Muscle of leg (tissue), 11 donors: ENCODE results near the gene SCN4A. TPM values are rescaled to one million over a fixed set of nuclear protein-coding genes. Genes with fewer than 3 reads are reported as not detected.

ENCODE experiments used
- DNase-seq: peaks from one replicate; pipeline ENCODE4 v3.0.0; 2013
- H3K27ac ChIP-seq: one replicate; pipeline ENCODE4 v1.5.1; 2013; ENCODE audit warnings: mild to moderate bottlenecking, low read length, control low read depth
- H3K27me3 ChIP-seq: one replicate; pipeline ENCODE4 v1.6.1; 2013; ENCODE audit warnings: low read length; ENCODE audit not compliant: control insufficient read depth, insufficient read depth
- H3K36me3 ChIP-seq: one replicate; pipeline ENCODE4 v1.6.1; 2013; ENCODE audit warnings: low read length; ENCODE audit not compliant: control insufficient read depth, insufficient read depth
- H3K4me1 ChIP-seq: one replicate; pipeline ENCODE4 v1.6.1; 2013; ENCODE audit warnings: low read length; ENCODE audit not compliant: control insufficient read depth, insufficient read depth
- H3K4me3 ChIP-seq: one replicate; pipeline ENCODE4 v1.5.1; 2013; ENCODE audit warnings: low read length, control low read depth
- H3K9me3 ChIP-seq: replicated peaks from 2 replicates; pipeline ENCODE4 v1.6.1; 2013; ENCODE audit warnings: low read depth, low read length; ENCODE audit not compliant: control insufficient read depth
- WGBS: methylation state at CpG from one replicate; pipeline ENCODE4 v1.1.5; 2013; ENCODE audit warnings: missing lambda C conversion rate; ENCODE audit not compliant: insufficient coverage; 5-methylcytosine and 5-hydroxymethylcytosine counted together
- polyA plus RNA-seq, 8 donors: library from polyadenylated mRNA; unstranded; fragments of 120-200 nt; gene quantifications; one replicate each; pipeline versions ENCODE4 v1.2.1 to v1.2.3, GENCODE V29; 2013; ENCODE audit warnings: inconsistent platforms in 1 of 8, low replicate concordance in 1 of 8; ENCODE audit not compliant: insufficient read length in 8 of 8, insufficient read depth in 1 of 8
- total RNA-seq: library from RNA; stranded (reverse); fragments of 120-200 nt; gene quantifications from one replicate; pipeline ENCODE4 v1.2.4, GENCODE V29; 2013

SCN4A gene
- total and polyA plus RNA-seq, 9 donors, result 16.3 to 46.8 (median 36.7) TPM

DNA sequence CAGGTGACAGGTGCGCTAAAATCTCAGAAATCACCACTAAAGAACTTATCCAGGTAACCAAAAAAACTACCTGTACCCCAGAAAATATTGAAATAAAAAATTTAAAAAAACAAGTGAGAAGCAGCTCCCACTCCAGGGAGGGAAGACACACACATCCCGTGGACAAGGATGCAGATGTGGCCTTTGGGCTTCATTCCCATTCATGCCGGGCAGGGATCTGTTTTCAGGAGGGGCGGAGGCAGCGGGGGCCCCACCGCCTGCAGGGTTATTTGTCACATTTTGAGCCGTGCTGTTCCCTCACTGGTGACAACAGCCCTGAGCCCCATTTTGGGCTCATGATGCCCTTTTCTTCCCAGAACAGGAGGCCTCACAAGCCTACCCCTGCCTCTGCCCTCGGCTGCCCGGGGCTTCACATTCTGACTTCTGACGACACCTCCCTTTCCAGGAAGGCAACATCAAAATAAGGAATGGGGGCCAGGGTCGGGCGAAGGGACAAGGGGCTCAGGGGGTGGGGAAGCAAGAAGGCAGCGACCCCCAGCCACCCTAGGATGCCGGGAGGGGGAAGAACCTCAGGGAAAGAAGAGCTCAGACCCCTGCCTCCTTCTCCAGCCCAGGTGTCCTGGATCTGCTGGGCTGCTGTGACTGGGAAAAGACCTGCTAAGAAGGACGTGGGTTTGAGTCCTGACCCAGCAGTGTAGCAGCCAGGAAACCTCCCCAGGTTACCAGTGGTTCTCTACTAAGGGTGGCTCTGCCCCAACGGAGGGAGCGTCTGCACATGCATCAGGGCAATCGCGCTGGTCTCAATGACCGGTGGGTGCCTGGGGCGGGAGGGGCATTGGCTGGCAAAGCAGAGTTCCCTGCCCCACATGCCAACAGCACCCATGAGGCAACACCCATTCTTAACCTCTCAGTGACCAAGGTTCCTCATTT, 38.3 kb downstream of the SCN4A start:
- Histone ChIP-seq H3K27me3 (no peaks in the 10 kb centered on the region), H3K27ac (no peak overlapping the region), H3K4me3 (no peak overlapping the region), H3K9me3 (no peaks in the 10 kb centered on the region), H3K4me1 (peaks cover 40% of the 10 kb centered on the region), H3K36me3 (no peaks in the 10 kb centered on the region)
- WGBS, result 40% methylated on average over 11 of the region's 21 CpGs
- peak; percentile 66 for DNase-seq

DNA sequence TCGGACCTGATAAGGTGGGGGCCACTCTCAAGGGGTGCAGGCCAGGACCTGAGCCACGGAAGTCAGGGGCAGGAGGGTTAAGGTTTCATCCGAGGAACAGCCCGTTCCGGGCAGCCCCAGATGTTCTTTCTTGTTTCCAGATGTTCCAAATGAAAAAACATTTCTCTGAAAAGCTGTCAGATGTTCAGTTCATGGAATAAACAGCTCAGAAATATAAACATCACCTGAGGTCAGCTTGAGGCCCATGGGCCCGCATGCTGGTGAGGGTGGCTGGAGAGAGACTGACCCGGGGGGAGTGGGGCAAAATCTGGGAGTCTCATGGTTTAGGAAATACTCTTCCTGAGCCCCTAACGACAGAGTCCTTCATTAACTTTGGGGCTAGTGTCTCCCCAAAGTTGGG, 39.1 kb downstream of the SCN4A start:
- Histone ChIP-seq H3K4me1 (peaks cover 42% of the 10 kb centered on the region), H3K27ac (no peak overlapping the region), H3K9me3 (no peaks in the 10 kb centered on the region), H3K27me3 (no peaks in the 10 kb centered on the region), H3K4me3 (no peak overlapping the region), H3K36me3 (no peaks in the 10 kb centered on the region)
- 40% methylated on average over 7 of the region's 8 CpGs for WGBS
- peak; percentile 30 for DNase-seq

- WGBS, result 77% methylated on average over 4 of the region's 4 CpGs
- H3K27ac ChIP-seq, result no peak overlapping the region
- DNase-seq, result no peak
- no peaks in the 10 kb centered on the region for H3K36me3 ChIP-seq
- no peaks in the 10 kb centered on the region for H3K27me3 ChIP-seq
- no peaks in the 10 kb centered on the region for H3K9me3 ChIP-seq
- H3K4me3 ChIP-seq, result no peak overlapping the region
- peaks cover 38% of the 10 kb centered on the region for H3K4me1 ChIP-seq
Measured at GRCh38 chr17:63932721-63933120, 40.0 kb downstream of the SCN4A start.

DNA sequence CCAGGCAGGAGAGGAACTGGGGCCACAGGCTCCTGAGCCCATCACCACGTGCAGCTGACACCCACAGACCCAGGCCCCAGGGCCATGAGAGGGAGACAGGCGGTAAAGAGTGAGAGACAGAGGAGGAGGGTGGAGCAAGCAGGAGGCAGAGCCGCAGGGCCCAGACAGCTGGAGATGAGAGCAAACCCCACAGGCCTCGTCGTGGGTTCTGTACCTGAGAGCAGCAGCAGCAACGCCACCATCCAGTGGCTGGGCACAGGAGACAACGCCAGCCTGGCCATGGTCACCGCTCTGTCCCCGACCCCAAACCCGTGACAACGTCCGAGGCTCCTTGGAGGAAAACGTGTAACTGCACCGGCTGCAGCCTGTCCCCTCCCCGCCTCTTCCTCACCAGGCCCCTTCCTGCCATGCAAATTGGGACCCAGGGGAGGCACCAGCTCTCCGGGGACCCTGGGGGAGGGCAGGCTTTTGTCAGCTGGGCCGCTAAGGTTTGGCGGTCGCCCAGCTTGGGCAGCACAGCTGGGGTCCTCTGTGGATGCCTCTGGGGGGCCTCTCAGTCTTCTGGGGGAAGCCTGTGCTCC, 40.6 kb downstream of the SCN4A start, which contains the start of gene CD79B:
TSS of gene CD79B (minus strand) at position 351 of the 581 bp plus-strand sequence. CDS start at position 281, 70 bp downstream.
- WGBS, result 43% methylated on average over 17 of the region's 19 CpGs
- DNase-seq, result no peak
- Histone ChIP-seq H3K27me3 (no peaks in the 10 kb centered on the region), H3K36me3 (no peaks in the 10 kb centered on the region), H3K27ac (peak within 1 kb of the TSS; percentile 13), H3K4me1 (peaks cover 40% of the 10 kb centered on the region), H3K9me3 (no peaks in the 10 kb centered on the region), H3K4me3 (no peak within 1 kb of the TSS)

DNA sequence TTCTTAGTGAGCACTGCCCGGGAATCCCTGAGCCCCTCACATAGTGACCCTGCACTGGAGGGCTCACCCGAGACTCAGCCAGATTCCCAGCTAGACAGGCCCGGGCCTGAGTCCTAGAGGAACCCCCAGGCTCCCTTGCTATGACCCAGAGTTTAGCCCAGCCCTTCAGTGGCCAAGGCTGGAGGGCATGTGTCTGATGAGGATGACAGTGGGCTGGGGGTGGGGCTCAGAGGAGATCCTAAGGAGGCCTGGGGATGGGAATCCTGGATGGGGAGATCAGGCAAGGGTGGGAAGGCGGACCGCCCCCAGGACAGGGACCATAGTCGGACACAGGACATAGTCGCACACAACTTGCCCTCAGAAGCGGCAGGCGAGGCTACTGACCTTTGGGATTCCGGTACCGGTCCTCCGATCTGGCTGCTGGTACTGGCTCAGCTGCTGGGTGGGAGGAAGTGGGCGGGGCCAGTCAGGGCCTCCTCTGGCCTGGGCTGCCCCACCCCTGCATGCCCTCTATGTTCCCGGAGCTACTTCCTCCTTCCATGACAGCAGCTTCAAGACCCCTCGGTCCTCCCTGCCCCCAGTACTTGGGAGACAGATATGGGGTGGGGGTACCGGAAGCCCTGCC, 41.7 kb downstream of the SCN4A start:
- Histone ChIP-seq H3K36me3 (no peaks in the 10 kb centered on the region), H3K27me3 (no peaks in the 10 kb centered on the region), H3K4me1 (peaks cover 40% of the 10 kb centered on the region), H3K27ac (peak overlapping the region; percentile 13), H3K9me3 (no peaks in the 10 kb centered on the region), H3K4me3 (no peak overlapping the region)
- DNase-seq, result peak; percentile 49
- 64% methylated on average over 4 of the region's 16 CpGs for WGBS

DNA sequence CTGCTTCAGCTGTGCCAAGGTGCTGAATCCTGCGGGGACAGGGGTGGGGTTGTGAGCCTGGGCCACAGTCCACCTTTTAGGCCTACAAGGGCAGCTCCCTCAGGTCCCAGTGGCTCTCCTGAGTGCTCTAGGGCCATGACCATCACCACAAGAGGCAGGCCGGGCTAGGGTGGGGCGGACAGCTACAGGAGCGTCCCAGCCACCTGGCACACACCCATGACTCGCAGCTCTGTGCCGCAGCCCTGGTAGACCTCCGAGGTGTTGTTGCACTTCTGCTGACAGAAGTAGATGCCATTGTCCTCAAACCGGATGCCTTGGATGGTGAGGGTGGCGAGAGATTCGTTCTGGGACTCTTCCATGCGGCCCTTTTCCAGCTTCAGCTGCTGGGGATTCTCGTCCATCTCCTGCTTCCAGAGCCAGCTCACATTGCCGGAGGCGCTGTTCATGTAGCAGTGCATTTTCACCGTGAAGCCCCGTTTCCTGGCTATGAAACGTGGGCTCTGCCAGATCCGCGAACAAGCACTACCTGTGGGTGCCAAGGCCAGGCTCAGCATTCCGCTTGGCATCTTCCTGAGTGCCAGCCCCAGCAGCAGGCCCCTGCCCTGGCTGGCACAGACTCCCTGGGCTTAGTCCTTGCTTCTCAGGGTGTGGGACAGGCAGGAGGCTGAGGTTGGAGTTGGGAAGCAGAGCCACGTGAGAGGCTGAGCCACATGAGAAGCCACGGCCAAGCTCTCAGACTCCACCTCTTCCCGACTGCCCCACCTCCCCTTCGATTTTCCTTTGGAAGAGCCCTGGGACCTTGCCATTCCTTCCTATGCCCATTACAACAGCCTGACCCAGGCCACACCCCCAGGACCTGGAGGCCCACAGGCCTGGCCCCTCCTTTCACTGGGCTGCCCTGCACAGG, 42.6 kb downstream of the SCN4A start:
- Histone ChIP-seq H3K4me3 (no peak overlapping the region), H3K36me3 (no peaks in the 10 kb centered on the region), H3K27ac (peak overlapping the region; percentile 47), H3K4me1 (peaks cover 40% of the 10 kb centered on the region), H3K9me3 (no peaks in the 10 kb centered on the region), H3K27me3 (no peaks in the 10 kb centered on the region)
- 67% methylated on average over 22 of the region's 24 CpGs for WGBS
- DNase-seq, result peak; percentile 69

DNA sequence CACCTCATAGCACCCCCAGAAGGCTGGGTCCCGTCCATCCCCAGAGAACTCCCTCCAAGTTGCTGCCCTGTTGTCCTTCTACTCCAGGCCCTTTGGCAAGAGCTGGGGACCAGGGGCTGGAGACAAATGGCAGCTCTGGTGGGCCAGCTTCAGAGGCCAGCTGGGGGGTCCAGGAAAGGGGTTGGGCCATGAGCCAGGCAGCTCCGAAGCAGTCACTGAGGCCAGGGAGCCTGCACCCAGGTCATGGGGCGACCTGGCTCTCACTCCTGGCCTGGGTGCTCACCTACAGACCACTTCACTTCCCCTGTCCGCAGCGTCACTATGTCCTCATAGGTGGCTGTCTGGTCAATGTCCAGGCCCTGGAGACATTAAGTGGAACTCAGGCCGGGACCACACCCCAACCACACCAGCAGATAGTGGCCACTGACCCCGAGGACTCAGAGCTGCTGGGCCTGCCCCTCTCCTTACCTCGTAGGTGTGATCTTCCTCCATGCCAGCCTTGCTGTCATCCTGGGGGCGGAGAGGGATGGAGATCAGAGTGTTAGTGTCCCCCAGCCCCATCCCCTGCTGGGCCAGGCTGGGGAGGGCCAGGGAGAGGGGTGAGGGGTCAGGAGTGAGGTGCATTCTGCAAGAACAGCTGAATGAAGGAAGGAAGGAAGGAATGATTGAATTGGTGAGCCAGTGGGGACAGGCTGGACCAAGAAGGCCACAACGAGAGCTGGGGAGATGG, 43.6 kb downstream of the SCN4A start:
- Histone ChIP-seq H3K27ac (no peak overlapping the region), H3K27me3 (no peaks in the 10 kb centered on the region), H3K4me1 (peaks cover 33% of the 10 kb centered on the region), H3K4me3 (no peak overlapping the region), H3K36me3 (no peaks in the 10 kb centered on the region), H3K9me3 (no peaks in the 10 kb centered on the region)
- DNase-seq, result no peak
- WGBS, result 90% methylated on average over 5 of the region's 10 CpGs

DNA sequence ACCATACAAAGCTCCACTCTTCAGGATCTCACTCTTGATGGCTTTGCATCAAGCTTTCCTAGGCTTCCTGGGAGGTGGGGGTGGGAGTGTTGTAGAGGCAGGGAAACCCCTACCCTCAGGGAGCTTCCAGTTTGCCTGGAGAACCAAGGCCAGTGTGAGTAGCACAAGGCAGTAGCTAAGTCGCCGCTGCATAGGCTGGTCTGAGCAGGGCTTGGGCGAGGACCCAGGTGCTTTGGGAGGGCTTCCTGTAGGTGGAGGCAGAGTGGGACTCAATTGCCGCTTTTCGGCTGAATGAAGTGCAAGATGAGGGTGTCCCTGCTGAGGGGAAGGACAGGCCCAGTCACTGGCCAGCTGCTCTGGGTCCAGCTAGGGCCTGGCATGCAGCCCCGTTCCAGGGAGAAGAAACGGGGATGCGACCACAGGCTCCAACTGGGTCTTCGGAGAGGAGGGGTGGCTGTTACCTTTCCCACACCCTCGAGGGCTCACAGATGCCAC, 44.5 kb downstream of the SCN4A start:
- H3K4me1 ChIP-seq, result peaks cover 31% of the 10 kb centered on the region
- no peak overlapping the region for H3K27ac ChIP-seq
- 88% methylated on average over 6 of the region's 10 CpGs for WGBS
- no peak overlapping the region for H3K4me3 ChIP-seq
- H3K36me3 ChIP-seq, result no peaks in the 10 kb centered on the region
- H3K9me3 ChIP-seq, result no peaks in the 10 kb centered on the region
- no peak for DNase-seq
- H3K27me3 ChIP-seq, result no peaks in the 10 kb centered on the region
